ENCODE data around the gene ANKRD33B. TPM values are rescaled to one million over a fixed set of nuclear protein-coding genes. Genes with fewer than 3 reads are reported as not detected.
"Not testable (repeated sequence)": the region's sequence is repeated elsewhere in the genome, so short reads cannot be mapped to it uniquely, and the experiment has no call there.

ANKRD33B gene
- total RNA-seq, 1 donor from 2014 or later = 7.2 TPM

- no peak for DNase-seq (ENCODE audit: low spot score)
Observed at GRCh38 chr5:10617103-10617502, 53.2 kb downstream of the ANKRD33B start.

DNA sequence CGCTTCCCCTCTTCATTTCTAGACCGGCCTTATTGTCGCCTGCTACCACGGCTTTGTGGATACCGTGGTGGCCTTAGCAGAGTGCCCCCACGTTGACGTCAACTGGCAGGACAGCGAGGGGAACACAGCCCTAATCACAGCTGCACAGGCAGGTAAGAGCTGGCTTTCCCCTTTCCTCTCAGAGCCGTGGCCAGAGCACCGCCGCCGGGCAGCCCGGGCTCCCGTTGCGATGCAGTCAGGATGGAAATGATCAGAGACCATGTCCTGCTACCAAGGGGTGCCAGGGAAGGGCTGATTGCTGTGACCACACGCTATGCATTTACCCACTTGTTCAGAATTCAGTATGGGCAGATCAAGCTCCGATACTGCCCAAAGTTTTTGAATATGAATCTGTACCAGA lies 54.4 kb downstream of the ANKRD33B start:
- DNase-seq (ENCODE audit: low spot score) = no peak

DNA sequence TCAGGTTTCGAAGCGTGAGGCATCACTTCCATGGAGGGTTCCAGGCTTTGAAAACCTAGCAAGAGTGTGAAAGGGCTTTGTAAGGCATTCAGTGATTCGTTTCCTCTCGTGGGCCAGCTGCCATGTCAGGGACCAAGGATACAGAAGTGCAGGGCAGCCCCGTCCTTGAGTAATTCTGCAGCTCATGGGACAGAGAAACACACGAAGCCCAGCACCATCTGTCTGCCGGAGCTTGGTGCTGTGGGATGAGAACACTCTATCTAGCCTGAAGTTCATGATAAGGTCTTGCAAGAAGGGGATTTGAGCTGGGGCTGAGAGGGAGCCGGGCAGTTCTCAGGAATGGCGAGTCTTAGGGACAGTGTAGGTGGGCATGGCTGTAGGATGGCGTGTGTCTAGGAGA lies 55.8 kb downstream of the ANKRD33B start:
- DNase-seq (ENCODE audit: low spot score) = no peak

DNA sequence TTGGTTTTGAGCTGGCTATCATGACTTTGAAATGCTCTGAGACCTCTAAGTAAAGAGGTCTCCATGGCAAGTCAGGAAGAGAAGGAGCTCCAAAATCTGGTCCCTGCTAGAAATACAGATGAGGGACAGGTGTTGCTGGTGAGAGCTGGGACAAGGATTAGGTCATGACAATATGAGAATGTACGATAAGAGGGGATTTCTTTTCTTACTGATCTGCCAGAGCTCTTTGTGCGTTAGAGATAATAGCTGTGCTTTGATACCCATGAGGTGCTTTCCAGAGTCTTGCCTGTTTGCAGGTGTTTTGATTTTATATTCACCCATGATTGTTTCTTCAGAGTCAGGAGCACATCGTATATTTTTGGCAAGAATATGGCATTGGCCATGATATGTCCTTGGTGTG lies 56.5 kb downstream of the ANKRD33B start:
- DNase-seq (ENCODE audit: low spot score) = no peak

GRCh38 chr5:10621832-10622231 lies 58.0 kb downstream of the ANKRD33B start:
- no peak for DNase-seq (ENCODE audit: low spot score)

- no peak for DNase-seq (ENCODE audit: low spot score)
Observed at GRCh38 chr5:10622810-10623209, 58.9 kb downstream of the ANKRD33B start.

GRCh38 chr5:10623305-10623910 lies 59.5 kb downstream of the ANKRD33B start:
- DNase-seq (ENCODE audit: low spot score) = no peak

DNA sequence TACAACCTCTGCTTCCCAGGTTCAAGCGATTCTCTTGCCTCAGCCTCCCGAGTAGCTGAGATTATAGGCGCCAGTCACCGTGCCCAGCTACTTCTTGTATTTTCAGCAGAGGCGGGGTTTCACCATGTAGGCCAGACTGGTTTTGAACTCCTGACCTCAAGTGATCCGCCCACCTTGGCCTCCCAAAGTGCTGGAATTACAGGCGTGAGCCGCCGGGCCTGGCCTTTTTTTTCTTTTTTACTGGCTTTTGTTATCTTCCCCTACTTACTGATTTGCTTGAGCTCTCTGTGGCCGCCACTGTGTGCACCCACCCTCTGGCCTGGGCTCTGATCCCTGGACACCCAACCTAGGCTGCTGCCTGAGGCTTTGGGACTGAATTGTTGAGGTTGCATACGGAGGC lies 60.3 kb downstream of the ANKRD33B start:
- DNase-seq (ENCODE audit: low spot score) = no peak

- DNase-seq (ENCODE audit: low spot score) = no peak
Observed at GRCh38 chr5:10624679-10625078, 60.8 kb downstream of the ANKRD33B start.

- DNase-seq (ENCODE audit: low spot score) = no peak
Observed at GRCh38 chr5:10625700-10626472, 62.0 kb downstream of the ANKRD33B start.

GRCh38 chr5:10626473-10627013 lies 62.7 kb downstream of the ANKRD33B start:
- DNase-seq (ENCODE audit: low spot score) = peak; percentile 40

- peak; percentile 29 for DNase-seq (ENCODE audit: low spot score)
Observed at GRCh38 chr5:10627160-10627701, 63.4 kb downstream of the ANKRD33B start.

GRCh38 chr5:10628601-10629000 lies 64.7 kb downstream of the ANKRD33B start:
- DNase-seq (ENCODE audit: low spot score) = no peak

GRCh38 chr5:10629682-10630081 lies 65.8 kb downstream of the ANKRD33B start:
- no peak for DNase-seq (ENCODE audit: low spot score)

DNA sequence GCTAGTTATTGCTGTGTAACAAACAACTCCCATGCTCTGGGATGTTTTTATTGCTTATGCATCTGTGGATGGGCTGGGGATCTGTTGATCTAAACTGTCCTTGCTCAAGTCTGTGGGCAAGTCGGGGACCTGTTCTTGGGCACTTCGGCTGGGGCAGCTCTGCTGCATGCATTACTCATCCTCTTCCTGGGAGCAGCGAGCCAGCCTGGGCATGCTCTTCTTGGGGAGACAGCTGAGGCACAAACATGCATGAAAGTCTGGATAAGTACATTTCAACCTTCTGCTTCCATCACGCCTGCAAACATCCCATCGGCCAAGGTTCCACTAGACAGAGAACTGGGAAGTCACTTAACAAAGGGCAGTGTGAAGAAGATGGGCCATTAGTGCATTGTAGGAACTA lies 66.3 kb downstream of the ANKRD33B start:
- DNase-seq (ENCODE audit: low spot score) = no peak

DNA sequence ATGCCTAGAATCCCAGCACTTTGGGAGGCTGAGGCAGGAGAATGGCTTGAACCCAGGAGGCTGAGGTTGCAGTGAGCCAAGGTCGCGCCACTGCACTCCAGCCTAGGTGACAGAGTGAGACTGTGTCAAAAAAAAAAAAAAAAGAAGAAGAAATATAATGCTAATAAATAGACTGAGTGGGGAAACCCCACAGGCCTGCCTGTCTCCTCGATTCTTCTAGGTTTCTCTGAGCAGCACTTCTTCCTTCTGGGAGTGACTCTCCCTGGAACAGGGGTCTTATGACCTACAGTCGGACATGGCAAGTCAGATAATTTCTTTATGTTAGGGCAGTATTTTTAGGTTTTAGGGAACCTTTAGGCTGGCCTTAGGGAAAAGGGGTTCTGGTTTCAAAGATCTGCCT lies 66.9 kb downstream of the ANKRD33B start:
- DNase-seq (ENCODE audit: low spot score) = not testable (repeated sequence)

DNA sequence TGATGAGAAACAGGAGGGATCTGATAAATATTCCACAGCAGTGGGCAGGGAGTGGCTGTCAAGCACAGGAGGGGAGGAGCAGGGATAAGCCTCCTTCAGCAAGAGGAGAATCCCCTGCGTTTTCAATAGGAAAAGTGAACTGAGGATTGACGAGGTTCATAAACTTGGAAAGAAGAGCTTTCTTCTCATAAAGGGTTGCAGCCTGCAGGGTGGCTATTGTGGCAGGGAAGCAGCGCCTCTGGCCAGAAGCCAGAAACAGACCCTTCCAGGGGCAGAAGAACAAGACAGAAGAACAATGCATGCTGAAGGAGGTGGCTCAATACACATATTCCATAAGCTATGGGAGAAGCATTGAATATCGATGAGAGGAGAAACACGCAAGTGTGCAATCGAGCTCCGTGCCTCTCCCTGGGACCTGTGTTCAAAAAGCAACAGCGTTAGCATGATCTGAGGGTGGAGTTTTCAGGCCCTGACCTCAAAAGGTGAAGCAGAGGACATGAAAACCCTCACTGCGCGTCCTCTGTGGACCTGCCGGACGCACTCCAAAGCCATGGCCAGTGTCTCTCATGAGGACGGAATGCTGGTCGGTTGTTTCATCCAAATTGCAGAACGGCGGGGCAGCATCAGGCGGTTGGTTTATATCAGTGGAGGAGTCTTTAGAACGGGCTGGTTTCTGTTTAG lies 67.6 kb downstream of the ANKRD33B start:
- DNase-seq (ENCODE audit: low spot score) = peak; percentile 12

- no peak for DNase-seq (ENCODE audit: low spot score)
Observed at GRCh38 chr5:10632110-10632761, 68.4 kb downstream of the ANKRD33B start.

- no peak for DNase-seq (ENCODE audit: low spot score)
Observed at GRCh38 chr5:10633271-10634049, 69.6 kb downstream of the ANKRD33B start.

- DNase-seq (ENCODE audit: low spot score) = no peak
Observed at GRCh38 chr5:10634050-10634449, 70.2 kb downstream of the ANKRD33B start.

DNA sequence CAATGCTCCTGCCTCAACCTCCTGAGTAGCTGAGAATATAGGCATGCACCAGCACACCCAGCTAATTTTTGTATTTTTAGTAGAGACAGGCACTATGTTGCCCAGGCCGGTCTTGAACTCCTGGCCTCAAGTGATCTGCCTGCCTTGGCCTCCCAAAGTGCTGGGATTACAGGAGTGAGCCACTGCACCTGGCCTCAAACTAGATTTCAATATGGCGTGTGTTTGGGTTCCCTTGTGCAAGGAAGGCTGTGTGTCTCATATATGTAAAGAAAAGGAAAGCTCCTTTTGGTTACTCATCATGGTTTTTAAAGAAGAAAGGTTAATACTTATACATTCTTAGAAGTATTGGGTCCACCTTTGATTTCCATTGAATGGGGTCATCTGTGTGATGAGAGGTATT lies 70.7 kb downstream of the ANKRD33B start:
- no peak for DNase-seq (ENCODE audit: low spot score)

Data from umbilical cord (tissue), 2 donors.